BE2C (cell line): ENCODE measurements around the gene MUSTN1.

ENCODE experiments used
- DNase-seq: peaks from one replicate; pipeline ENCODE4 v3.0.0-alpha.2; 2020
- H3K27me3 ChIP-seq: fragments of 250-450 bp; sonication (Bioruptor Pico); 2 replicates; pipeline ENCODE4 v1.5.1; 2020; ENCODE audit warnings: mild to moderate bottlenecking
- H3K36me3 ChIP-seq: fragments of 250-450 bp; sonication (Bioruptor Pico); 2 replicates; pipeline ENCODE4 v1.5.1; 2020; ENCODE audit warnings: mild to moderate bottlenecking
- H3K4me1 ChIP-seq: fragments of 250-450 bp; sonication (Bioruptor Pico); 2 replicates; pipeline ENCODE4 v1.5.1; 2020
- H3K4me3 ChIP-seq: 2 replicates; pipeline ENCODE4 v1.5.1; 2011; ENCODE audit warnings: low read depth, low read length
- H3K9me3 ChIP-seq: fragments of 250-450 bp; sonication (Bioruptor Pico); 2 replicates; pipeline ENCODE4 v1.5.1; 2020
- CTCF ChIP-seq: IDR thresholded peaks from 2 replicates; pipeline ENCODE4 v1.5.1; 2012; ENCODE audit warnings: mild to moderate bottlenecking, low read depth, low read length

The MUSTN1 gene

GRCh38 chr3:52787672-52788625, 46.9 kb downstream of the MUSTN1 start:
- Histone ChIP-seq H3K4me1 (no peaks in the 10 kb centered on the region), H3K9me3 (no peaks in the 10 kb centered on the region), H3K36me3 (no peaks in the 10 kb centered on the region), H3K4me3 (no peak overlapping the region), H3K27me3 (no peaks in the 10 kb centered on the region)
- no peak for TF ChIP-seq CTCF
- no peak for DNase-seq

- Histone ChIP-seq H3K4me3 (no peak overlapping the region), H3K36me3 (no peaks in the 10 kb centered on the region), H3K27me3 (no peaks in the 10 kb centered on the region), H3K9me3 (no peaks in the 10 kb centered on the region), H3K4me1 (no peaks in the 10 kb centered on the region)
- TF ChIP-seq CTCF: no peak
- no peak for DNase-seq
Observed at GRCh38 chr3:52787246-52787645, 47.6 kb downstream of the MUSTN1 start.

- TF ChIP-seq CTCF: no peak
- no peak for DNase-seq
- H3K36me3 ChIP-seq: no peaks in the 10 kb centered on the region
- H3K4me3 ChIP-seq: no peak overlapping the region
- no peaks in the 10 kb centered on the region for H3K4me1 ChIP-seq
- no peaks in the 10 kb centered on the region for H3K9me3 ChIP-seq
- no peaks in the 10 kb centered on the region for H3K27me3 ChIP-seq
Observed at GRCh38 chr3:52786330-52787215, 48.2 kb downstream of the MUSTN1 start.

- no peaks in the 10 kb centered on the region for H3K9me3 ChIP-seq
Observed at GRCh38 chr3:52784931-52785590, 49.8 kb downstream of the MUSTN1 start.

GRCh38 chr3:52784021-52784621, 50.7 kb downstream of the MUSTN1 start:
- no peak overlapping the region for H3K4me3 ChIP-seq
- H3K9me3 ChIP-seq: no peaks in the 10 kb centered on the region
- no peak for DNase-seq
- no peaks in the 10 kb centered on the region for H3K27me3 ChIP-seq
- no peak for TF ChIP-seq CTCF
- no peaks in the 10 kb centered on the region for H3K36me3 ChIP-seq
- H3K4me1 ChIP-seq: no peaks in the 10 kb centered on the region

More at GRCh38 chr3:52784931-52785590, 49.8 kb downstream of the MUSTN1 start:
- TF ChIP-seq CTCF: no peak
- H3K4me3 ChIP-seq: no peak overlapping the region
- no peaks in the 10 kb centered on the region for H3K27me3 ChIP-seq
- no peaks in the 10 kb centered on the region for H3K36me3 ChIP-seq
- no peak for DNase-seq
- no peaks in the 10 kb centered on the region for H3K4me1 ChIP-seq
